Progenitor cell of endocrine pancreas (in vitro differentiated cells): ENCODE results near the gene CDH26. TPM values are rescaled to one million over a fixed set of nuclear protein-coding genes. Genes with fewer than 3 reads are reported as not detected.

ENCODE experiments used
- DNase-seq: peaks from one replicate; pipeline ENCODE4 v3.0.0; 2021; ENCODE audit warnings: low spot score; ENCODE audit not compliant: unreplicated experiment
- H3K27ac Mint-ChIP-seq: 2 replicates; pipeline ENCODE4 v1.8.0; 2021; ENCODE audit warnings: mild to moderate bottlenecking, moderate library complexity, mixed read lengths
- H3K27me3 Mint-ChIP-seq: 2 replicates; pipeline ENCODE4 v1.8.0; 2021; ENCODE audit warnings: mixed read lengths
- H3K36me3 Mint-ChIP-seq: 2 replicates; pipeline ENCODE4 v1.8.0; 2022; ENCODE audit warnings: mixed read lengths; ENCODE audit not compliant: insufficient read depth
- H3K4me1 Mint-ChIP-seq: 2 replicates; pipeline ENCODE4 v1.8.0; 2021; ENCODE audit warnings: low read depth, mixed read lengths
- H3K4me3 Mint-ChIP-seq: 2 replicates; pipeline ENCODE4 v1.8.0; 2021; ENCODE audit warnings: low read depth, mild to moderate bottlenecking, moderate library complexity, mixed read lengths
- H3K9me3 Mint-ChIP-seq: 2 replicates; pipeline ENCODE4 v1.8.0; 2021; ENCODE audit warnings: low read depth, mixed read lengths
- CTCF ChIP-seq: fragments of 200-600 bp; sonication (generic); IDR thresholded peaks from one replicate; pipeline ENCODE4 v1.5.0; 2021; ENCODE audit warnings: antibody characterized with exemption, mild to moderate bottlenecking; ENCODE audit not compliant: unreplicated experiment
- total RNA-seq: library from RNA; stranded (reverse); gene quantifications from 2 replicates; pipeline ENCODE4 v1.2.1, GENCODE V29; 2021

Gene CDH26
- total RNA-seq, 1 donor from 2014 or later = 17.1 TPM

- H3K27me3 Mint-ChIP-seq = peaks cover 12% of the 10 kb centered on the region
- no peak overlapping the region for H3K27ac Mint-ChIP-seq
- peaks cover 8% of the 10 kb centered on the region for H3K36me3 Mint-ChIP-seq
Observed at GRCh38 chr20:59947376-59947775, 10.8 kb upstream of the CDH26 start.

GRCh38 chr20:59948212-59948611, 10.0 kb upstream of the CDH26 start:
- no peak overlapping the region for H3K4me3 Mint-ChIP-seq
- H3K27ac Mint-ChIP-seq = no peak overlapping the region
- no peak for TF ChIP-seq CTCF
- H3K9me3 Mint-ChIP-seq = no peaks in the 10 kb centered on the region
- H3K27me3 Mint-ChIP-seq = peaks cover 16% of the 10 kb centered on the region
- peaks cover 8% of the 10 kb centered on the region for H3K36me3 Mint-ChIP-seq
- peaks cover 28% of the 10 kb centered on the region for H3K4me1 Mint-ChIP-seq
- no peak for DNase-seq

More at GRCh38 chr20:59947376-59947775, 10.8 kb upstream of the CDH26 start:
- H3K4me3 Mint-ChIP-seq = no peak overlapping the region
- peaks cover 28% of the 10 kb centered on the region for H3K4me1 Mint-ChIP-seq
- H3K9me3 Mint-ChIP-seq = no peaks in the 10 kb centered on the region
- no peak for TF ChIP-seq CTCF
- no peak for DNase-seq

GRCh38 chr20:59948828-59949720, 9.1 kb upstream of the CDH26 start:
- Mint-ChIP-seq H3K27me3 (peaks cover 16% of the 10 kb centered on the region), H3K4me1 (peaks cover 28% of the 10 kb centered on the region), H3K4me3 (no peak overlapping the region), H3K27ac (no peak overlapping the region), H3K36me3 (peaks cover 8% of the 10 kb centered on the region), H3K9me3 (no peaks in the 10 kb centered on the region)
- peak; percentile 77 for TF ChIP-seq CTCF
- no peak for DNase-seq

- peaks cover 25% of the 10 kb centered on the region for H3K27me3 Mint-ChIP-seq
Observed at GRCh38 chr20:59949911-59950310, 8.3 kb upstream of the CDH26 start.

GRCh38 chr20:59954718-59955117, 3.5 kb upstream of the CDH26 start:
- H3K4me3 Mint-ChIP-seq = no peak overlapping the region
- H3K9me3 Mint-ChIP-seq = no peaks in the 10 kb centered on the region
- peaks cover 39% of the 10 kb centered on the region for H3K4me1 Mint-ChIP-seq
- H3K27ac Mint-ChIP-seq = no peak overlapping the region
- H3K36me3 Mint-ChIP-seq = no peaks in the 10 kb centered on the region
- DNase-seq = no peak
- TF ChIP-seq CTCF = no peak
- peaks cover 27% of the 10 kb centered on the region for H3K27me3 Mint-ChIP-seq

More at GRCh38 chr20:59949911-59950310, 8.3 kb upstream of the CDH26 start:
- Mint-ChIP-seq H3K36me3 (peaks cover 2% of the 10 kb centered on the region), H3K27ac (peak overlapping the region; percentile 52), H3K4me3 (no peak overlapping the region), H3K4me1 (peaks cover 28% of the 10 kb centered on the region), H3K9me3 (no peaks in the 10 kb centered on the region)
- TF ChIP-seq CTCF = no peak
- no peak for DNase-seq
